Lung (tissue), 12 donors: ENCODE measurements around the gene ALS2. TPM values are rescaled to one million over a fixed set of nuclear protein-coding genes. Genes with fewer than 3 reads are reported as not detected.

Source experiments
- ATAC-seq: fragments of 200-7000 bp; cut with Tn5 transposase; one replicate; pipeline ENCODE4 v1.9.1; 2020; ENCODE audit warnings: moderate number of reproducible peaks; ENCODE audit not compliant: insufficient read depth, low FRiP score
- DNase-seq, 3 donors: peaks; one replicate each; pipeline ENCODE4 v3.0.0-alpha.2; 2013 to 2017
- H3K27ac ChIP-seq, 2 donors: one replicate each; pipeline ENCODE4 v1.5.1; 2013; ENCODE audit warnings: mild to moderate bottlenecking in 2 of 2, moderate library complexity in 2 of 2, control low read depth in 1 of 2, inconsistent platforms in 1 of 2, low read depth in 1 of 2, low read length in 1 of 2
- H3K27me3 ChIP-seq, 3 donors: one replicate each; pipeline ENCODE4 v1.5.1; 2013; ENCODE audit warnings: low read length in 2 of 3; ENCODE audit not compliant: control insufficient read depth in 3 of 3, insufficient read depth in 3 of 3
- H3K36me3 ChIP-seq, 4 donors: one replicate each; pipeline ENCODE4 v1.5.1; 2013; ENCODE audit warnings: low read length in 4 of 4, mild to moderate bottlenecking in 1 of 4, moderate library complexity in 1 of 4; ENCODE audit not compliant: control insufficient read depth in 4 of 4, insufficient read depth in 4 of 4
- H3K4me1 ChIP-seq, 5 donors: one replicate each; pipeline ENCODE4 v1.5.1; 2013; ENCODE audit warnings: low read length in 5 of 5, mild to moderate bottlenecking in 2 of 5, moderate library complexity in 1 of 5; ENCODE audit not compliant: control insufficient read depth in 5 of 5, insufficient read depth in 5 of 5
- H3K4me3 ChIP-seq: one replicate; pipeline ENCODE4 v1.5.1; 2013; ENCODE audit warnings: mild to moderate bottlenecking, control low read depth, moderate library complexity
- H3K9ac ChIP-seq, 2 donors: one replicate each; pipeline ENCODE4 v1.5.1; 2013; ENCODE audit warnings: low read length in 2 of 2, control low read depth in 1 of 2; ENCODE audit not compliant: insufficient read depth in 1 of 2
- H3K9me3 ChIP-seq, 4 donors: one replicate each; pipeline ENCODE4 v1.5.1; 2013; ENCODE audit warnings: low read length in 3 of 4, mild to moderate bottlenecking in 1 of 4, moderate library complexity in 1 of 4; ENCODE audit not compliant: control insufficient read depth in 4 of 4, insufficient read depth in 3 of 4
- CTCF ChIP-seq: IDR thresholded peaks from 2 replicates; pipeline ENCODE4 v1.5.1; 2012; ENCODE audit warnings: mild to moderate bottlenecking; ENCODE audit errors: control extremely low read depth, extremely low read depth
- WGBS, 2 donors: extraction: QIAGEN DNeasy Blood & Tissue Kit; methylation state at CpG; one replicate each; pipeline ENCODE4 v1.1.7; 2013; 5-methylcytosine and 5-hydroxymethylcytosine counted together
- polyA plus RNA-seq, 2 donors: library from polyadenylated mRNA; stranded (reverse); fragments of 200-250 nt; gene quantifications; one replicate each; pipeline ENCODE4 v1.2.1, GENCODE V29; 2013
- total RNA-seq, 2 donors: library from RNA; depleted of rRNA in 1 of 2; stranded (reverse); fragments of >200 nt in 1 of 2; gene quantifications; one replicate each; pipeline ENCODE4 v1.2.1, GENCODE V29; 2014 to 2021
- donor health status: control.
- donor health status: control.
- donor health status: Bipolar disorder and iron deficiency.
- donor health status: healthy.
- donor health status: DM: yes; HTN: yes; CAD: no.

ALS2 gene
- total and polyA plus RNA-seq, 4 donors, result 6.1 to 34.6 (median 15.3) TPM

- DNase-seq (no peak), ATAC-seq (no peak)
- Histone ChIP-seq H3K36me3 (no peaks in the 10 kb centered on the region), H3K9ac (no peak overlapping the region), H3K9me3 (no peaks in the 10 kb centered on the region), H3K4me3 (no peak overlapping the region), H3K27me3 (no peaks in the 10 kb centered on the region), H3K4me1 (no peaks in the 10 kb centered on the region), H3K27ac (no peak overlapping the region)
- WGBS, 2 donors, result 89 to 91% methylated on average over 2 of the region's 2 CpGs
- no peak for TF ChIP-seq CTCF
These were observed 10.3 kb upstream of the ALS2 start for GRCh38 chr2:201790989-201791388.

GRCh38 chr2:201790291-201790690 is 9.6 kb upstream of the ALS2 start:
- ATAC-seq (no peak), DNase-seq (no peak)
- no peak overlapping the region for H3K9ac ChIP-seq
- WGBS, 2 donors, result 84 to 92% methylated on average over 3 of the region's 3 CpGs
- no peaks in the 10 kb centered on the region for H3K27me3 ChIP-seq
- TF ChIP-seq CTCF, result no peak
- no peaks in the 10 kb centered on the region for H3K9me3 ChIP-seq
- H3K36me3 ChIP-seq, result no peaks in the 10 kb centered on the region
- H3K4me1 ChIP-seq, result no peaks in the 10 kb centered on the region
- H3K4me3 ChIP-seq, result no peak overlapping the region
- H3K27ac ChIP-seq, result no peak overlapping the region

- Histone ChIP-seq H3K27me3 (peaks cover 0 to 1% (median 0%) of the 10 kb centered on the region in 3 donors), H3K27ac (no peak overlapping the region), H3K4me1 (no peaks in the 10 kb centered on the region), H3K36me3 (no peaks in the 10 kb centered on the region), H3K4me3 (no peak overlapping the region), H3K9me3 (no peaks in the 10 kb centered on the region), H3K9ac (no peak overlapping the region)
- DNase-seq (no peak), ATAC-seq (no peak)
- no peak for TF ChIP-seq CTCF
- 68 to 82% methylated on average over 2 of the region's 2 CpGs for WGBS, 2 donors
These were observed 8.7 kb upstream of the ALS2 start for GRCh38 chr2:201789395-201789794.

GRCh38 chr2:201788371-201788770 is 7.6 kb upstream of the ALS2 start:
- Histone ChIP-seq H3K27ac (no peak overlapping the region), H3K4me1 (no peaks in the 10 kb centered on the region), H3K27me3 (peaks cover 0 to 3% (median 2%) of the 10 kb centered on the region in 3 donors), H3K4me3 (no peak overlapping the region), H3K9ac (no peak overlapping the region), H3K36me3 (no peaks in the 10 kb centered on the region), H3K9me3 (no peaks in the 10 kb centered on the region)
- TF ChIP-seq CTCF, result no peak
- DNase-seq, result no peak
- ATAC-seq, result no peak
- WGBS, 2 donors, result 65 to 73% methylated on average over 3 of the region's 3 CpGs
